ENCODE results near the gene SLC22A31.

SLC22A31 gene

GRCh38 chr16:89216315-89217137, 16.2 kb upstream of the SLC22A31 start:
- DNase-seq: peak; percentile 21

GRCh38 chr16:89210904-89211515, 10.7 kb upstream of the SLC22A31 start:
- no peak for DNase-seq

GRCh38 chr16:89210165-89210903, 10.0 kb upstream of the SLC22A31 start:
- no peak for DNase-seq

GRCh38 chr16:89209522-89210044, 9.2 kb upstream of the SLC22A31 start:
- no peak for DNase-seq

GRCh38 chr16:89207993-89208392, 7.7 kb upstream of the SLC22A31 start:
- no peak for DNase-seq

- DNase-seq: no peak
Observed at GRCh38 chr16:89202422-89203215, 2.3 kb upstream of the SLC22A31 start.

GRCh38 chr16:89201439-89202377, 1.4 kb upstream of the SLC22A31 start:
- peak; percentile 60 for DNase-seq

- DNase-seq: no peak
Observed at GRCh38 chr16:89200850-89201411, 594 bp upstream of the SLC22A31 start.

GRCh38 chr16:89199241-89200123, 855 bp downstream of the SLC22A31 start:
- DNase-seq: no peak

GRCh38 chr16:89198417-89199240, 1.7 kb downstream of the SLC22A31 start:
- no peak for DNase-seq

- DNase-seq: no peak
Observed at GRCh38 chr16:89197633-89198416, 2.5 kb downstream of the SLC22A31 start.

GRCh38 chr16:89197033-89197632, 3.2 kb downstream of the SLC22A31 start:
- DNase-seq: no peak

GRCh38 chr16:89195521-89196171, 4.7 kb downstream of the SLC22A31 start:
- no peak for DNase-seq

GRCh38 chr16:89194340-89195311, 5.7 kb downstream of the SLC22A31 start:
- no peak for DNase-seq

- no peak for DNase-seq
Observed at GRCh38 chr16:89193576-89194293, 6.6 kb downstream of the SLC22A31 start.
